ENCODE results near the gene GDAP1L1. TPM values are rescaled to one million over a fixed set of nuclear protein-coding genes. Genes with fewer than 3 reads are reported as not detected.

GDAP1L1 gene
- total RNA-seq (not detected), polyA plus RNA-seq (not detected)

DNA sequence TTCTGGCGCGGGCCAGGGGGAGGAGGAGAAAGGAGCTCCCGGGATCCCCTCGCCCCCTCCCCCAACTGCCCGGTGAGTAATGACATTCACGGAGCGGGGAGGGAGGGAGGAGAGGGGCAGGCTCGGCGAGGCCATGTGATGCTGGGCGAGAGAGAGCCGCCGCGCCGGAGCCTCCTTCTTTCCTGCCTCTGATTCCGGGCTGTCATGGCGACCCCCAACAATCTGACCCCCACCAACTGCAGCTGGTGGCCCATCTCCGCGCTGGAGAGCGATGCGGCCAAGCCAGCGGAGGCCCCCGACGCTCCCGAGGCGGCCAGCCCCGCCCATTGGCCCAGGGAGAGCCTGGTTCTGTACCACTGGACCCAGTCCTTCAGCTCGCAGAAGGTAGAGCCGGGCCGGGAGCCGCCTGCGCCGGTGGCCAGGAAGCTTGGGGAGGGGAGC is at the start of gene GDAP1L1:
TSS of gene GDAP1L1 (plus strand) at position 178 of the 441 bp plus-strand sequence. CDS start at position 205, 27 bp downstream.
- H3K4me1 ChIP-seq (ENCODE audit: control insufficient read depth in 4 of 4, insufficient read depth in 4 of 4, low read length in 3 of 4): peaks cover 0 to 5% (median 2%) of the 10 kb centered on the region in 4 donors
- no peak for DNase-seq (ENCODE audit: low spot score)
- WGBS: 17% methylated on average over 32 of the region's 32 CpGs

More for the DNA sequence above, at the start of gene GDAP1L1:
- H3K9me3 ChIP-seq (ENCODE audit: control insufficient read depth in 4 of 4, low read length in 3 of 4): no peaks in the 10 kb centered on the region
- no peak within 1 kb of the TSS for H3K9ac ChIP-seq (ENCODE audit: low read depth in 1 of 2, low read length in 2 of 2)
- no peak within 1 kb of the TSS for H3K4me3 ChIP-seq (ENCODE audit: low read depth in 1 of 3, low read length in 3 of 3)
- H3K27me3 ChIP-seq (ENCODE audit: control insufficient read depth in 4 of 4, insufficient read depth in 4 of 4, low read length in 3 of 4): peaks cover 0 to 2% (median 0%) of the 10 kb centered on the region in 4 donors
- H3K36me3 ChIP-seq (ENCODE audit: control insufficient read depth in 4 of 4, insufficient read depth in 3 of 4, low read depth in 1 of 4, low read length in 3 of 4): no peaks in the 10 kb centered on the region
- no peak within 1 kb of the TSS for H3K27ac ChIP-seq (ENCODE audit: low read depth in 1 of 2, low read length in 2 of 2)
- TF ChIP-seq RAD21 (IDR thresholded peaks at IDR 0.05) (no peak), TAF1 (conservative IDR thresholded peaks at IDR 0.05) (no peak), RXRA (IDR thresholded peaks at IDR 0.05) (no peak), JUND (IDR thresholded peaks at IDR 0.05) (no peak), YY1 (IDR thresholded peaks at IDR 0.05) (no peak), NR2F2 (IDR thresholded peaks at IDR 0.05) (no peak), EGR1 (IDR thresholded peaks at IDR 0.05; ENCODE audit: low read depth in 2 of 2) (no peak), GABPA (IDR thresholded peaks at IDR 0.05 in 1 of 2, conservative IDR thresholded peaks at IDR 0.05 in 1 of 2) (no peak), REST (IDR thresholded peaks at IDR 0.05) (no peak), FOXA1 (IDR thresholded peaks at IDR 0.05) (no peak), SP1 (IDR thresholded peaks at IDR 0.05) (no peak), HNF4A (conservative IDR thresholded peaks at IDR 0.05) (no peak), CTCF (IDR thresholded peaks at IDR 0.05; ENCODE audit: low read depth, low read length, missing input control) (no peak)
- TF ChIP-seq, protein P1, sequence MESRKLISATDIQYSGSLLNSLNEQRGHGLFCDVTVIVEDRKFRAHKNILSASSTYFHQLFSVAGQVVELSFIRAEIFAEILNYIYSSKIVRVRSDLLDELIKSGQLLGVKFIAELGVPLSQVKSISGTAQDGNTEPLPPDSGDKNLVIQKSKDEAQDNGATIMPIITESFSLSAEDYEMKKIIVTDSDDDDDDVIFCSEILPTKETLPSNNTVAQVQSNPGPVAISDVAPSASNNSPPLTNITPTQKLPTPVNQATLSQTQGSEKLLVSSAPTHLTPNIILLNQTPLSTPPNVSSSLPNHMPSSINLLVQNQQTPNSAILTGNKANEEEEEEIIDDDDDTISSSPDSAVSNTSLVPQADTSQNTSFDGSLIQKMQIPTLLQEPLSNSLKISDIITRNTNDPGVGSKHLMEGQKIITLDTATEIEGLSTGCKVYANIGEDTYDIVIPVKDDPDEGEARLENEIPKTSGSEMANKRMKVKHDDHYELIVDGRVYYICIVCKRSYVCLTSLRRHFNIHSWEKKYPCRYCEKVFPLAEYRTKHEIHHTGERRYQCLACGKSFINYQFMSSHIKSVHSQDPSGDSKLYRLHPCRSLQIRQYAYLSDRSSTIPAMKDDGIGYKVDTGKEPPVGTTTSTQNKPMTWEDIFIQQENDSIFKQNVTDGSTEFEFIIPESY (IDR thresholded peaks at IDR 0.05): no peak
- TF ChIP-seq, protein P2, sequence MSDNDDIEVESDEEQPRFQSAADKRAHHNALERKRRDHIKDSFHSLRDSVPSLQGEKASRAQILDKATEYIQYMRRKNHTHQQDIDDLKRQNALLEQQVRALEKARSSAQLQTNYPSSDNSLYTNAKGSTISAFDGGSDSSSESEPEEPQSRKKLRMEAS (IDR thresholded peaks at IDR 0.05): no peak
